ENCODE results near the gene MGLL.
"Not testable (repeated sequence)": the region's sequence is repeated elsewhere in the genome, so short reads cannot be mapped to it uniquely, and the experiment has no call there.

Gene MGLL

DNA sequence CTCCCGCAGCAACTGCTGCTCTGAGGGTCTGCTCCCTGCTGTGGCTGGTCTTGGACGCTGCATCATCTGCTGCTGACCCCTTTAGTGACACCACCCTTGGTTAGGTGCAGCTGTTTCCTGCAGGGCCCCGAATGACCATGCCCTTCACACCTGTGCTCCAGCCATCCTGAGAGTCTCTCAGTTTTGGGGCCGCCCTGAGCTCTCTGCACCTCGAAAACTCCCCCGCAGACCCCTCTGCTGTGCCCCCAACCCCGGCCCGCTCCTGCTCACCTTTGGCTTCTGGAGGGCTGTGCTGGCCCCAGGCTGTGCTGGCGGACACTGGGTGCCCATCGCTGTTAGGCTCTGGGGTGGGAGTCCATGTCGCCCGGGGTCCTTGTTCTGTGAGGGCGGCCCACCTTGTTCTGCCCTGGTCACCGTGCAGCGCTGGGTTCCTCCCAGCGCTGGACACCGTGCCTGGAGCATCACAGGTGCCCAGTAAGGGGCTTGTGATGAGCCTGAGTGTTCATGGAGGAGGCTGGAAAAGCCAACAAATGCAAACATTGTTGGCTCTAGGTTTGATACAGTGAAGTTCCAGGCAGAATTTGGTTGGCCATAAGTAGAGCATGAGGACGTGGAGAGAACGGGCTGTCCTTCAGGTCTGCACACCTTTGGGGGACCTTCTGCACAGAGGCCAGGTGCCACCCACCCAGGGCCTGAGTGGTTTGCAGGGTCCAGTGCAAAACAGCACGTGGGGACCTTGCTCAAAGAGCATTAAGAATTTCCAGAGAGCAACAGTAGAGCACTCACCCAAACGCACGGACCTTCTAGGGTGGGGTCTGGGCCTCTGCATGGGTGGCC lies 137.2 kb downstream of the MGLL start:
- no peaks in the 10 kb centered on the region for H3K4me1 ChIP-seq (ENCODE audit: control insufficient read depth, insufficient read depth, low read length)
- no peaks in the 10 kb centered on the region for H3K9me3 ChIP-seq (ENCODE audit: control insufficient read depth, low read length)
- H3K36me3 ChIP-seq (ENCODE audit: control insufficient read depth, insufficient read depth, low read length) = no peaks in the 10 kb centered on the region
- H3K27me3 ChIP-seq (ENCODE audit: control insufficient read depth, insufficient read depth, low read length) = no peaks in the 10 kb centered on the region
- no peak overlapping the region for H3K4me3 ChIP-seq (ENCODE audit: low read length)
- no peak overlapping the region for H3K9ac ChIP-seq (ENCODE audit: low read length)

DNA sequence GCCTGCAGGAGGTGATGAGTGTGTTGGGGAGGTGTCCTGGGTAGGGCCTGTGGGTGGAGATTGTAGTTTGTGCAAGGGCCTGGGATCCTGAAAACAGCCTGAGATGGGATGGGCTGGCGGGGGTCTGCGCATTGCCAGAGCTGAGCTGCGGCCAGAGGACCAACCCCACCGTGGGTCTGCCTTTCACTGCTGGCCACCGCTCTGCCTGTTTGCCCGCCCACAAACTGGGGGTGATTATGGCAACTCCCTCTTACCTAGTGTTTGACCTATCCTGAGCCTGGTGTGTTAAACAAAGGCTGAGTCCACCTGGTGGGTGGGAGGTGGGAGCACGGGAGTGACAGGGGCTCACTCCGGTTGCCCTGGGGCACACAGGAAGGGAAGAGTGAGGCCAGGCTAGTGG lies 139.8 kb downstream of the MGLL start:
- H3K4me1 ChIP-seq (ENCODE audit: control insufficient read depth, insufficient read depth, low read length) = no peaks in the 10 kb centered on the region
- H3K36me3 ChIP-seq (ENCODE audit: control insufficient read depth, insufficient read depth, low read length) = no peaks in the 10 kb centered on the region
- no peak overlapping the region for H3K4me3 ChIP-seq (ENCODE audit: low read length)
- H3K9ac ChIP-seq (ENCODE audit: low read length) = no peak overlapping the region
- H3K9me3 ChIP-seq (ENCODE audit: control insufficient read depth, low read length) = no peaks in the 10 kb centered on the region
- H3K27me3 ChIP-seq (ENCODE audit: control insufficient read depth, insufficient read depth, low read length) = no peaks in the 10 kb centered on the region

DNA sequence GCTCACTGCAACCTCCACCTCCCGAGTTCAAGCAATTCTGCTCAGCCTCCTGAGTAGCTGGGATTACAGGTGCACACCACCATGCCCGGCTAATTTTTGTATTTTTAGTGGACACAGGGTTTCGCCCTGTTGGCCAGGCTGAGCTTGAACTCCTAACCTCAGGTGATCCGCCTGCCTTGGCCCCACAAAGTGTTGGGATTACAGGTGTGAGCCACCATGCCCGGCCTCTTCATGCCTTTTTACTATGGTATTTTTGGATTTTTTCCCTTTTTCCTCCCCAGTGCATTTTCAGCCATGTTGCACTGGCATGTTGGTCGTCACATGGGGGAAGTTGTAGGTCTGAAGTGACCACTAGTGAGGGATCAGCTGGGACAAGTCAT lies 140.2 kb downstream of the MGLL start:
- H3K36me3 ChIP-seq (ENCODE audit: control insufficient read depth, insufficient read depth, low read length); H3K4me3 ChIP-seq (ENCODE audit: low read length); H3K27me3 ChIP-seq (ENCODE audit: control insufficient read depth, insufficient read depth, low read length); H3K4me1 ChIP-seq (ENCODE audit: control insufficient read depth, insufficient read depth, low read length); H3K9ac ChIP-seq (ENCODE audit: low read length); H3K9me3 ChIP-seq (ENCODE audit: control insufficient read depth, low read length): not testable (repeated sequence)

DNA sequence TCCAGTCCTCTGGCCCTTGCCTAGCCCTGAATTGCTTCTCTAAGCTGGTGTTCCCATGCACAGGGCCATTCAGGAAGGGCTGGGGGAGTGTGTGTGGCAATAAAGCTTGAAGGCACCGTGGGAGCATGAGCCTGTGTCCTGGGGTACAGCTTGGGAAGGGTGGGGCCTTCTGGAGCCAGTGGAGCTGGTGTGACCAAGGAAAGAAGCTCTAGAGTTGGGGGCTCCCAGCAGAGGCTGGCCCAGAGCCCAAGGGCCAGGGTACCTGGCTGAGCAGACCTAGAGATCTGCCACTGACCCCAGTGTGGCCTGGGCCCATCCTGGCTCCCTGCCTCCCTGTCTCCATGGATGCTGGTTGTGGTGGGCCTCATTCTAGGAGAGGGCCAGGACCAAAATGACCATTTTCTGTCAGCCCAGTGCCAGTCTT lies 141.5 kb downstream of the MGLL start:
- Histone ChIP-seq H3K9me3 (ENCODE audit: control insufficient read depth, low read length) (no peaks in the 10 kb centered on the region), H3K36me3 (ENCODE audit: control insufficient read depth, insufficient read depth, low read length) (peaks cover 4% of the 10 kb centered on the region), H3K9ac (ENCODE audit: low read length) (no peak overlapping the region), H3K4me1 (ENCODE audit: control insufficient read depth, insufficient read depth, low read length) (no peaks in the 10 kb centered on the region), H3K27me3 (ENCODE audit: control insufficient read depth, insufficient read depth, low read length) (no peaks in the 10 kb centered on the region), H3K4me3 (ENCODE audit: low read length) (no peak overlapping the region)

DNA sequence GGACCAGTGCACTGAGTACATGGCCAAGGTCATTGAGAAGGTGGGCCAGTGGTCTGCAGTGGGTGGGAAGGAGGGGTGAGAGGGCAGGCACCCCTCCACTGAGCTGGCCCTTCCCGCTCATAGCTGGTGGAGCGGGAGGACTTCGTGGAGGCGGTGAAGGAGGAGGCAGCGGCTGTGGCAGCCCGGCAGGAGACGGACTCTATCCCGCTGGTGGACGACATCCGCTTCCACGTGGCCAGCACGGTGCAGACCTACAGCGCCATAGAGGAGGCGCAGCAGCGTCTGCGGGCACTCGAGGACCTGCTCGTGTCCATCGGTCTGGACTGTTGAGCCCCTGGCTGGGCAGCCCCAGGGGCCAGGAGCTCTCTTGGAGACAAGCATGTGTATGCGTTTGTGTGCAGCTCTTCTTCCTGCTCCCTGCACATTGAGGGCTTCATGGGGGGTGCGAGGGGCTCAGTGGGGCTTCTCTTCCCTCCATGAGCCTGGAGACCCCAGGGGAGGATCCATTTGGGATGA lies 142.1 kb downstream of the MGLL start:
- Histone ChIP-seq H3K9ac (ENCODE audit: low read length) (no peak overlapping the region), H3K36me3 (ENCODE audit: control insufficient read depth, insufficient read depth, low read length) (peaks cover 4% of the 10 kb centered on the region), H3K4me1 (ENCODE audit: control insufficient read depth, insufficient read depth, low read length) (no peaks in the 10 kb centered on the region), H3K27me3 (ENCODE audit: control insufficient read depth, insufficient read depth, low read length) (no peaks in the 10 kb centered on the region), H3K4me3 (ENCODE audit: low read length) (no peak overlapping the region), H3K9me3 (ENCODE audit: control insufficient read depth, low read length) (no peaks in the 10 kb centered on the region)

DNA sequence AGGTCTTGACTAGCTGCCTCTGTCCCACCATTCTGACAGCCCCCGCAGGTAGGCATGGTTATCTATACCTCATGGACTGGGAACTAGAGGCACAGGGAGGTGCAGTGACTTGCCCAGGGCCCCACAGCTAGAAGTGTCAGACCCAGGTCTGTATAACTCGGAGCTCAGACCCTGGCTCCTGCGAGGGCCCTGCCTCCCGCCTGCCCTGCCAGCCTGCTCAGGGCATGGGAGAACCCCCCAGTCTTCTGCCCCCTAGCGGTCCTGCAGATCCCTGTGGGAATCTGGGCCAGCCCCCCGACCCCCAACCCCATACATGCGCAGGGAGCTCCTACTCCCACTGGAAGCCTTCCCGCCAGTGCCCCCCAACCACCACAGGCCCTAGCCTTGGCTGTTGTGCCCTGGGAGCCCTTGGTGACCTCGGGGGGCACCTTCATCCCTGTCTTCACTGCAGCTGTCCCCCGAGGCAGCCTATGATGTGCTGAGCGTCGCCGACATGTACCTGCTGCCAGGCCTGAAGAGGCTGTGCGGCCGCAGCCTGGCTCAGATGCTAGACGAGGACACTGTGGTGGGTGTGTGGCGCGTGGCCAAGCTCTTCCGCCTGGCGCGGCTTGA lies 142.7 kb downstream of the MGLL start:
- H3K4me3 ChIP-seq (ENCODE audit: low read length) = no peak overlapping the region
- no peaks in the 10 kb centered on the region for H3K9me3 ChIP-seq (ENCODE audit: control insufficient read depth, low read length)
- peaks cover 4% of the 10 kb centered on the region for H3K36me3 ChIP-seq (ENCODE audit: control insufficient read depth, insufficient read depth, low read length)
- H3K4me1 ChIP-seq (ENCODE audit: control insufficient read depth, insufficient read depth, low read length) = no peaks in the 10 kb centered on the region
- no peaks in the 10 kb centered on the region for H3K27me3 ChIP-seq (ENCODE audit: control insufficient read depth, insufficient read depth, low read length)
- no peak overlapping the region for H3K9ac ChIP-seq (ENCODE audit: low read length)

DNA sequence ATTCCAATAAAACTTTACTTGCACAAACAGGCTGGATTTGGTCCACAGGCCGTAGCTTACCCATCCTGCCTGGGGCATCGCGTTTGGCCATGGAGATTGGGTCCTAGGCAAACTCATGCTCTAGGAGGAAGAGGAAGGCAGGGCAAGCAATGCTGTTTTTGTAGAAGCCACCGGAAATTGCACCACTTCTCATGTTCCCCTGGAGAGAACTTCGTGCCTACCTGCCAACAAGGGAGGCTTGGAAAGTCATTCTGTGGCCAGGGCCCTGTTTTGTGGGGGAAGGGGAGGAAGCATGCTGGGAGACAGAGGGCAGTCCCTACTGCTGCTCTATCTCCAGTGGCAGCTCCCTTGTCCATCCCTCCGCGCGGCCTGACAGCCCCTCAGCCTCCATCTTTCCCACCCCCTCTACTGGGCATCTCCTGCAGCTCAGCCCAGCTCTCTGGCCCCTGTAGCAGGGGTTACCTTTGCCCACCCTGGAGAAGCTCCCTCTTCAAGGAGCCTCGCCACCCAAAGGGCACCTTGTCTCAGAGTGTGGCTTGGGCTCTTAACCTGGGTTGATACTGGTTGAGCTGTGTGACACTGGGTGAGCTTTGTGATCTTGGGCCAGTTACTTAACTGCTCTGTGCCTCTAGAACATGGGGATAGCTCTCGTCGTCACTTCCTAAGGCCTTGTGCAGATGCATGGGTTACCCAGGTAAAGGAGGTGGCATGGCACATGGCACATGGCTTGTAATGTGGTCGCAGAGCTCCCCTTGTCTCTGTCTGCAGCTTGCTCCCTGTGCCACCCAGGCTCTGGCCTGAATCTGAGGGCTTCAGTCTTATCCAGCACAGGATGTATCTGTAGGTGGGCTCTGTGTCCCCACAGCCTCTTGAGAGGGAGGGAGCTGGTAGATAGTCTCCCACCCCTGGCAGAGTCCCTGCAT lies 143.4 kb downstream of the MGLL start:
- Histone ChIP-seq H3K36me3 (ENCODE audit: control insufficient read depth, insufficient read depth, low read length) (peaks cover 4% of the 10 kb centered on the region), H3K27me3 (ENCODE audit: control insufficient read depth, insufficient read depth, low read length) (no peaks in the 10 kb centered on the region), H3K4me1 (ENCODE audit: control insufficient read depth, insufficient read depth, low read length) (peaks cover 3% of the 10 kb centered on the region), H3K9me3 (ENCODE audit: control insufficient read depth, low read length) (no peaks in the 10 kb centered on the region), H3K9ac (ENCODE audit: low read length) (no peak overlapping the region), H3K4me3 (ENCODE audit: low read length) (no peak overlapping the region)

DNA sequence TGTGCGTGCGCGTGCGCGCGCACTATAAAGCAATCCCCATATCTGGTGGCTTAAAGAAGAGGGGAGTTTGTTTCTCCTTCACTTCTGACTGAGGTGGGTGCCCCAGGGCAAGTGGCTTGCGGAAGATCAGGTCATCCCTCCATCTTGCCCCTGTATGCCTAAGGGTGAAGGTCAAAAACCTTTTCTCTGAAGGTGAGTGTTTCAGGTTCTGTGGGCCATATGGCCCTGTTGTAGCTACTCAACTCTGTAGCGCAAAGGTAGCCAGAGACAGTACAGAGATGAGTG lies 144.1 kb downstream of the MGLL start:
- Histone ChIP-seq H3K9ac (ENCODE audit: low read length) (no peak overlapping the region), H3K4me1 (ENCODE audit: control insufficient read depth, insufficient read depth, low read length) (peaks cover 8% of the 10 kb centered on the region), H3K9me3 (ENCODE audit: control insufficient read depth, low read length) (no peaks in the 10 kb centered on the region), H3K4me3 (ENCODE audit: low read length) (no peak overlapping the region), H3K27me3 (ENCODE audit: control insufficient read depth, insufficient read depth, low read length) (no peaks in the 10 kb centered on the region), H3K36me3 (ENCODE audit: control insufficient read depth, insufficient read depth, low read length) (peaks cover 4% of the 10 kb centered on the region)

DNA sequence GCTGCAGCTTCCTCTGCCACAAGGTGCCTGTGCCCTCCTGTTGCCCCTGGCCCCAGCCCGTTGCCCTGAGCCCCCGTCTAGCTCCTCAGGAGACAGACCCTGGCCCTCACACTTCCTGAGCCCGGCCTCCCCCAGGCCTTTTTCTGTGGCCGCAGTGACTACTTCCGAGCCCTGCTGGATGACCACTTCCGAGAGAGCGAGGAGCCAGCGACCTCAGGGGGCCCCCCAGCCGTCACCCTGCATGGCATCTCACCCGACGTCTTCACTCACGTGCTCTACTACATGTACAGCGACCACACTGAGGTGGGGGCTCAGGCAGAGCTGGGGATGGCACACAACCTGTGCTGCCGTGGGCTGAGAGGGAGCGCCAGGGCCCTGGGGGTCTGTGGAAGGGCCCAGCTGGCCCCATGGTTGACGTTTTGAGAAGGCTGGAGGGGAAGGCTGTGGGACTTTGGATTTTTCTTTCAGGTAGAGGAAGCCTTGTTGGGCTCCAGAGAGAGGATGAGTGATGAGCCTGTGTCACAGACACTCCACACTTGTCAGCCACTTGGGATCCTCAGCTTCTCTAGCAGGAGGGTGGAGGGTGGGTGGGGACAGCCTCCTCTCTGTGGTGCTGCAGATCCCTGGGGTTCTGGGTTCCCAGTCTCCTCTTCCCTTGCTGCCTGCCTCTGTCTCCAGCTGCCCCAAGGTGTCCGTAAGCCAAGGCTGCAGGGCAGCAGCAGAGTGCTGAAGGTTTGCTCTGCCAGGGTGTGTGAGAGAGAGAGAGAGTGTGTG lies 144.6 kb downstream of the MGLL start:
- Histone ChIP-seq H3K9ac (ENCODE audit: low read length) (no peak overlapping the region), H3K4me3 (ENCODE audit: low read length) (no peak overlapping the region), H3K9me3 (ENCODE audit: control insufficient read depth, low read length) (no peaks in the 10 kb centered on the region), H3K36me3 (ENCODE audit: control insufficient read depth, insufficient read depth, low read length) (peaks cover 4% of the 10 kb centered on the region), H3K27me3 (ENCODE audit: control insufficient read depth, insufficient read depth, low read length) (no peaks in the 10 kb centered on the region), H3K4me1 (ENCODE audit: control insufficient read depth, insufficient read depth, low read length) (peaks cover 8% of the 10 kb centered on the region)

DNA sequence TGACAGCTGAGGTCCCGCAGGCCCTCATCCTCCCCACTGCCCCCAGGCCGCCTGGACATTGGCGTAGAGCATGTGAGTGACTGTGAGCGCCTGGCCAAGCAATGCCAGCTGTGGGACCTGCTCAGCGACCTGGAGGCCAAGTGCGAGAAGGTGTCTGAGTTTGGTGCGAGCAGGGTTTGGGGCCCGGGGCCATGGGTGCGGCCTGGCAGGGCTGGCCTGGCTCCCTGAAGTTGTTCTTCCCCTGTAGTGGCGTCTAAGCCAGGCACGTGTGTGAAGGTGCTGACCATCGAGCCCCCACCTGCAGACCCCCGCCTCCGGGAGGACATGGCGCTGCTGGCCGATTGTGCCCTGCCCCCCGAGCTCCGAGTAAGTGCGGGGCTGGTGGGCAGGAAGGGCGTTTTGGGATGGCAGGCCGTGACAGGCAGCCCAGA lies 145.4 kb downstream of the MGLL start:
- Histone ChIP-seq H3K36me3 (ENCODE audit: control insufficient read depth, insufficient read depth, low read length) (peaks cover 4% of the 10 kb centered on the region), H3K9me3 (ENCODE audit: control insufficient read depth, low read length) (no peaks in the 10 kb centered on the region), H3K9ac (ENCODE audit: low read length) (no peak overlapping the region), H3K4me1 (ENCODE audit: control insufficient read depth, insufficient read depth, low read length) (peaks cover 11% of the 10 kb centered on the region), H3K4me3 (ENCODE audit: low read length) (no peak overlapping the region), H3K27me3 (ENCODE audit: control insufficient read depth, insufficient read depth, low read length) (no peaks in the 10 kb centered on the region)

DNA sequence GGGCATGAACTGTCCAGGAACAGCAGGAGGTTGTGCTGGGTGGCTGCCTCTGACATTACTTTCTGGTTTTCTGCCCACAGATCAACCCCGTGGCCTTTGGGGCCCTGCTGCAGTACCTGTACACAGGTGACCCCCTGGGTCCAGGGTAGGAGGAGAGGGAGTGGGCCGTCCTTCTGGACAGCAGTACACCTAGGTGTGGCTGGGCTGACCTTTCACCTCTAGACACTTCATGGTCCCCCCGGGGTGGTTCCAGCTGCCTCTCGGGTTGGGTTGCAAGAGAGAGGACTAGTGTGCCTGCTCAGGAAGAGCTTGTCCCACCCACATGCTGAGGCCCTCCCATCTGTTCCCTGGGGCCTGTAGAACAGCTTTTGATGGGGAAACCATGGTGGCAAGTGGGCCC lies 145.9 kb downstream of the MGLL start:
- H3K4me1 ChIP-seq (ENCODE audit: control insufficient read depth, insufficient read depth, low read length) = peaks cover 16% of the 10 kb centered on the region
- H3K27me3 ChIP-seq (ENCODE audit: control insufficient read depth, insufficient read depth, low read length) = no peaks in the 10 kb centered on the region
- H3K4me3 ChIP-seq (ENCODE audit: low read length) = no peak overlapping the region
- peaks cover 4% of the 10 kb centered on the region for H3K36me3 ChIP-seq (ENCODE audit: control insufficient read depth, insufficient read depth, low read length)
- no peak overlapping the region for H3K9ac ChIP-seq (ENCODE audit: low read length)
- no peaks in the 10 kb centered on the region for H3K9me3 ChIP-seq (ENCODE audit: control insufficient read depth, low read length)
